Midbrain (tissue), 1 donor: ENCODE results near the gene SPAG16.
"Not testable (repeated sequence)": the region's sequence is repeated elsewhere in the genome, so short reads cannot be mapped to it uniquely, and the experiment has no call there.

Experiments used
- DNase-seq: peaks from one replicate; lab custom pipeline; 2025; lab: John Stamatoyannopoulos, UW

SPAG16 gene

DNA sequence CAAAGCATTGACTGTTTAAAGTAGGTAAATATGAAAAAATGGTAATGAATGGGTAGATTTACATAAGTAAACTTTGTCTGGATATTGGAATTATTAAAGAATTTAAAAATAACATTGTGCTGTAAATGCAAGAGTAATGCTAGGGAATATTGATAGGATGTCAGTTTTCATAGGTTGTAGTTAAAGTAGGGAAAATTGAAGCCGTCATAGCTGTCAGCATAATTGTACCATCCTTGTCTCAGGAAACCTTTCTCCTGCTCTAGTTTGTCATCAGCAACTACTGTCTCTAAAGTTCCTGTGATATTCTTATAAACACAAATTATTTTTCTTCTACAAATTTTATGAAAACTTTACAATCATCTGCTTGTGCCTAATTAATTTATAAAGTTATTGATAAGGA lies 10.1 kb upstream of the SPAG16 start:
- no peak for DNase-seq

DNA sequence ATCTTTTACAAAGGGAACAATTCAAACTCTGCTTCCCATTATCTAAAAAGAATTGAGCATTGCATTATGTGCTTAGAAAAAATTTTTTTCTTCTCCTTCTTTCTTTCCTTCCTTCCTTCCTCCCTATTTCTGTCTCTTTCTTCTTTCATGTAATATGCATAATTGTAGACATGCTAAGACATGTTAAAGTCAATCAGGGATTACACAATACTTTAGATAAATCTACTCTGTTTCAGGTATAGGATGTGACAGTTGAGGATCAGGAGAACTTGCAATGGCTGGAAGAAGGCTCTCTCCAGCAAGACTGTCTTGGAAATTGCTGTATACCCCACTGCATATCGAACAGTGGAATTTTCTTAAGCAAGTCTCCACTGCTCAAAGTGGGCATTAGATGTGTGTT lies 9.0 kb upstream of the SPAG16 start:
- DNase-seq = no peak

- DNase-seq = not testable (repeated sequence)
Measured at GRCh38 chr2:213277134-213277533, 7.1 kb upstream of the SPAG16 start.

GRCh38 chr2:213279116-213279620 lies 5.1 kb upstream of the SPAG16 start:
- no peak for DNase-seq

GRCh38 chr2:213279971-213280370 lies 4.3 kb upstream of the SPAG16 start:
- no peak for DNase-seq

DNA sequence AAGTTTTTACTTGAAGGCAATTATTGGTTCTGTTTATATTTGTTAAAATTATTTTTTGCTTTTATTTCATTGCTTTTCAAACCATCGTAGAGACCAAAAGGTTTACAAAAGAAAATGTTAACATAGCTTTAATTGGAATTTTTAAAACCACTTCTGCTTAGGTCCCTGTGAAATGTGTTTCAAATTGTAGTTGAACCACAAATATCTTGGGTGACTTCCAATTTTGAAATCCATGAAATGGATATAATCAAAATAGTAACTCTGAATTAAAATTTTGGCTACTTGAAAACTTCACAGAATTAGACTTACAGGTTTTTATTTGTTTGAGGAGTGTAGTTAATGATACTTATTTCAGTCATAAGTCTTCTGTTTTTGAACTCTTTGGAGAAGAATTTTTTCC lies 3.1 kb upstream of the SPAG16 start:
- DNase-seq = no peak

- DNase-seq = no peak
Measured at GRCh38 chr2:213285404-213285803, 1.1 kb downstream of the SPAG16 start.

- no peak for DNase-seq
Measured at GRCh38 chr2:213286161-213286560, 1.9 kb downstream of the SPAG16 start.

GRCh38 chr2:213288913-213289700 lies 4.8 kb downstream of the SPAG16 start:
- no peak for DNase-seq

GRCh38 chr2:213290501-213290900 lies 6.2 kb downstream of the SPAG16 start:
- DNase-seq = no peak

DNA sequence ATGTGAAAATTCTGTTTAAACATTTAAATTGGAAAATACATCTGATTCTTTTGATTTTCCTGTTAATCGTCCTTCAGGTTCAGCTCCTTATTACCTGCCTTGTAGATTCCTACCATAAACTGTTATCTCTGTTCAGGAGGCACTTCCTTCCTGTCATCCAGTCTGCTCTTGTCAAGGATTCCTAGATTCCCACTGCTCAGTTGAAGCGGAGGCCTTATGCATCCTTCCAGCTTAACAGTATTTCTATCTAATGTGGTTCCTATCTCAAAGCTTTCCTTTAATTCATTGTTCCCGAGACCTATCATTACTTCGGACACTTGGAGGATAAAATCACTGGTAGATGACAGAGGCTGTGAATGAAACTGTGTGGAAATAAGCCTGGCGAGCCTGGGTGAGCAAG lies 12.0 kb downstream of the SPAG16 start:
- no peak for DNase-seq

DNA sequence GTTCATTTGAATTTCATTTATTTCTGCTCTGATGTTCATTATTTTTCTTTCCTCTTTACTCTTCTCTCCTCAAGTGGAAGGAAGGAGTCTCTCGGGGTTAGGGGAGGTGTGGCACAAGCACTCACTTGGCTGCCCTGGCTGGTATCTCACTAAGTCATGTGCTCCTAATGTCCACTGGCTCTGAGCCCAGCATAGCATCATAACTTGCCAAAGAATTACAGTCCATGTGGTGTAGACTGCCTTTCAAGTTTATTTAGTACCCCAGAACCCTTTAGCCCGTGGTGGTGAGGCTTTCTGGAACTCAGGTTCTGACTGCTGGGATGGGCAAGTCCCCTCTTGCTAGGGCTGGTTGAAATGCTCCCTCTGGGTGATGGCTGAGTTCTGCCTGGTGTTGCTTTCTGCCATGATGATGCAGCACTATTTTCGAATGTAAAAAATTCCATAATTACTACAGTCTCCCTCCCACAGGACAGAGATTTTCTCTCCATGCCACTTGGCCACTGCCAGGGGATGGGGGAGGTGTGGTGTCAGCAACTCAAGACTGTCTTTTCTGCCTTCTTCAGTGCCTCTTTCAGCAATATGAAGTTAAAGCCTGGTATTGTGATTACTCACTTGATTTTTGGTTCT lies 22.2 kb downstream of the SPAG16 start:
- DNase-seq = no peak

DNA sequence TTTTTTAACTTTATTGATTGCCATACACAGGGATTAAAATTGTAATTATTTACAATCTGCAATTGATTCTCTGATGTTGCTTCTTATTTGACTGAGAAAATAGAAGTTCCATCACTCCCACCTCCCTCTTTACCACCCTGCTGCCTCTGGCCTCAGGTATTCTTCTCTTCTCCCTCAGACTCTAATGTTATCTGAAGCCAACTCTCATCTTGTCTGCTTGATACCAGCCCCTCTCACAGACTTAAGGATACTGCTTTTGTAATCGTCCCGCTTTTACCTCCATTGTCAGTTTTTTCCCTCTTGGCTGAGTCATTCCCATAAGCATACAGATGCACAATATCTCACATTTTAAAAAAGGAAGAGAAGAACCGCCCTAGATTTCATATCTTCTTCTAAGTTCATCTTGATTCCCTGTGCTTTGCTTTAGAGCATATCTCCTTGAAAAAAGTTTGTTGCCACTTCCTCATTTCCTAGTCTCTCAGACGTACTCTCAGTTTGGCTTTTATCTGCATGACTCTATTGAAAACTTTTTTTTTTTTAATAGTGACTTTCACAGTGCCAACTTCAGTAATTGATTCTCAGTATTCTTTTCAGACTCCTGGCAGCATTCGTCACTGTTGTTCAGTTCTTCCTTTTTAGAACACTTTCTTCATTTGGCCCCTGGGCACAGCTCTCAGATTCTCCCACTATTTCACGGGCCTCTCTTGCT lies 31.1 kb downstream of the SPAG16 start:
- no peak for DNase-seq

GRCh38 chr2:213316001-213316735 lies 31.9 kb downstream of the SPAG16 start:
- DNase-seq = no peak

- DNase-seq = no peak
Measured at GRCh38 chr2:213317929-213318328, 33.7 kb downstream of the SPAG16 start.

GRCh38 chr2:213320604-213321003 lies 36.3 kb downstream of the SPAG16 start:
- DNase-seq = no peak

- DNase-seq = no peak
Measured at GRCh38 chr2:213336253-213336770, 52.0 kb downstream of the SPAG16 start.

DNA sequence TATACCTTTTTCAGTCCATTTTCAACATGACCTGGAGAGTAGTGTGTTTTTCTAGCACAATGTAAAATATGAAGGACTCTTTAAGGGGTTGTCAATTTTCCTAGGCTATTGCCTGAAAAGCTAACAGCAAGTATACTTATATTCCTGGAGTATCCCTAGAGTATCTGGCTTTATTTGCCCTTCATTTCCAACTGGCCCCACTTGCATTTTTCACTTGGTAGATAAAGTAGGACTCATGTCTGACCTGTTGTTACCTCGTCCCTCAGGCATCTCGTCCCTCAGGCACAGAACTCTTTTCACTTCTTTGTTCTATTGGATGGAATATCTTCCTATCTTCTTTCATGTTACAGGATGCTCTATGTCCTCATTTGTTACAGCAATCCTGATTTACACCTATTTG lies 69.2 kb downstream of the SPAG16 start:
- DNase-seq = no peak

DNA sequence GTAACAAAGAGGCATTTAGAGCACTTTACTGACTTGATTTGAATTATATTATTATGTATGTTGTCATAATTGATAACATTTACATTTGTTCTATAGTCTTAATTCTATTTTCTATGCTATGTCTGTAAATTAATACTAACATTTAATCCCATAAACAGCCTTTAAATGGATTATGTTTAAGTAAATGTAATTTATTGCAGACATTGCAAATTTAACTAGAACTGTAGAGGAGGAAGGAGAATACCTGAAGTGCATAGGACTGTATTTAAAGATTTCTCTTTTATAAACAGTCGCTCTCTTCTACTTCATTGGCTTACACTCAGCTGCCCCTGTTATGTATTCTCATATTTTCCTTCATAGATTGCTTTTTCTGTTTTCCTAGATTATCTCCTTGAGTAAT lies 92.4 kb downstream of the SPAG16 start:
- no peak for DNase-seq

DNA sequence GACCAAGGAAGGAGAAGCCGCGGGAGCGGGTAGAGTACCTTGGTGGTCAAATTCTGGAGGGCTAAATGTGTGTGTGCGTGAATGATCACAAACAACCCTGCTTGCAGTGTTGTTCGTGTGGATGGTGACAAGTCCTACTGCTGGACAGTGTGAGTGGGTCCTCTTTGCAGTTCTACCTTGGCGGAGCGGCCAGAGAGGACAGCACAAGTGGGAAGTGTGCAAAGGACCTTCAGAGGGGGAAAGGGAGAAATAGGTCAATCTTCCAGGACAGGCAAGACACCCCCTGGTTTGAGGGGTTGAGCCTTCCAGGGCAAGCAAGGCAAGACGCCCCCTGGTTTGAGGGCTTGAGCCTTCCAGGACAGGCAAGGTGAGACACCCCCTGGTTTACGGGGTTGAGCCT lies 122.8 kb downstream of the SPAG16 start:
- not testable (repeated sequence) for DNase-seq

GRCh38 chr2:213408426-213409070 lies 124.3 kb downstream of the SPAG16 start:
- not testable (repeated sequence) for DNase-seq
